ENCODE data around the gene ST3GAL6. TPM values are rescaled to one million over a fixed set of nuclear protein-coding genes. Genes with fewer than 3 reads are reported as not detected.
A peak's percentile ranks its signal among the peaks of the same experiment; 100 is the strongest.

ST3GAL6 gene
- total RNA-seq, 4 donors from 2014 or later = 3.9 to 5.3 (median 4.4) TPM

DNA sequence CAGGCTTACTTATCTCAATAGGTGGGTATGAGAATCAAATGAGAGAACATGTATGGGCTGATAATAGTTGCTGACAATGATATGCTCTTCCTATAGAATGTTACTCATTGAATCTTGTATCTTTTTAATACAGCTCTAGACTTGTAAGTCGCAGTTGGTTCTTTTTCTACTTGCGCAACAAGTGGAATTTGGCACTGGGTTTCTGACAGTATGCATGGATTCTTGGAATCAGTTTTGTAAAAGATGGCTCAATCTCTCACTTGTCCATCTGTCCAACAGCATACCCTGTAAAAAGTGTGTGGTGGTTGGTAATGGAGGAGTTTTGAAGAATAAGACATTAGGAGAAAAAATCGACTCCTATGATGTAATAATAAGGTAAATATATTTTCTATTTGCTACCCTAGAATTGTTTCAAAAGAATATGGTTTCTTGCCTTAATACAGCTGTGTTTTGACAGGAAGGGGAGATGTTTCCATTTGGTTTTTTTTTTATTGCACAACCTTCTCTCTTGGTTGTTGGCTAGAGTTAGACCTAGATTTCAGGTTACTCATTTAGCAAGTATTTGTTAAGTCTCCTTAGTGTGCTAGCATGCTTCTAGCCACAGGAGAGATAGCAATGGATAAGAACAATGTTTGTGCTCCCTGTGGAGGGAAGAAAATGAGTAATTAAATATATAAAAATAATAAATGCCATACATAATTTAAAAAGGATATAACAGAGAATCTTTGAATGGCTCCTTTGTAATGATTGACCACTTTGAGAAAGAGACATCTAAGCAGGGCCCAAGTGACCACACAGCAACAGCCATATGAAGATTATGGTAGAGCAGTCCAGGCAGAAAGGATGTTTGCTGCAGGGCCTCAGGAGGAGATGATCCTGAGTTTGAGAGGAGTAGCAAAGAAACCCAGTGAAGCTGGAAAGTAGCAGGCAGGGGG is 21.8 kb downstream of the ST3GAL6 start:
- H3K9me3 ChIP-seq = no peaks in the 10 kb centered on the region
- 36 to 57% methylated on average over 3 of the region's 3 CpGs for WGBS, 2 donors
- intact Hi-C loops (cut with DNase I) = no loop called here

DNA sequence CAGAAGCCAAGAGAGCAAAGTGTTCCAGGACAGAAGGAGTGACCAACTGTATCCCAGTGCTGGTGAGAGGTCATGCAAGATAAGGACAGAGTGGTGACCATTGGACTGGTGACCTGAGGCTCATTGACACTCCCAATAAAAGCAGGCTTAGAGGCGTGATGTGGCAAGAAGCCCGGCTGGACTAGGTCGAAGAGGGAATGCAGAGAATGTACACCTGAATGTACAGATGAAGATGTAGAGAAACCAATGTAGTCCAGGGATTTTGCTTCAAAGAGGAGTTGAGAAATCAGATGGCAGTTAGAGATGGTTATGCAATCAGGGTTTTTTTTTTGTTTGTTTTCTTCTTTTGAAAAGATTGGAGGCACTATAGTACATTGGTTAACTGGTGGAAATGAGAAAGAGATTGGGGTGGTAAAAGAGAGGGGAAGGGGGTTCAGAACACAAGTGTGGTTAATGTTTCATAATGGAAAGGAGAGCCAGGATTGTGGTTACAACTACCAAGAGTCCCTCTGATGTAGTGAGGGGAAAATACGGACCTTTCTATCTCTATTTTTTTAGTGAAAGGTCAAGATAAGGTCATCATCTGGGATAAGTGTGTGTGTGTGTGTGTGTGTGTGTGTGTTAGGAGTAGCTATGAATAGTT is 23.3 kb downstream of the ST3GAL6 start:
- Histone ChIP-seq H3K4me3 (no peak overlapping the region), H3K36me3 (no peaks in the 10 kb centered on the region), H3K27ac (no peak overlapping the region), H3K4me1 (peaks cover 0 to 7% (median 0%) of the 10 kb centered on the region in 3 donors), H3K27me3 (no peaks in the 10 kb centered on the region), H3K9me3 (no peaks in the 10 kb centered on the region)
- 71 to 76% methylated on average over 4 of the region's 4 CpGs for WGBS, 2 donors
- no peak for DNase-seq
- no peak for TF ChIP-seq POLR2A (IDR thresholded peaks at IDR 0.05)
- TF ChIP-seq, protein P1, sequence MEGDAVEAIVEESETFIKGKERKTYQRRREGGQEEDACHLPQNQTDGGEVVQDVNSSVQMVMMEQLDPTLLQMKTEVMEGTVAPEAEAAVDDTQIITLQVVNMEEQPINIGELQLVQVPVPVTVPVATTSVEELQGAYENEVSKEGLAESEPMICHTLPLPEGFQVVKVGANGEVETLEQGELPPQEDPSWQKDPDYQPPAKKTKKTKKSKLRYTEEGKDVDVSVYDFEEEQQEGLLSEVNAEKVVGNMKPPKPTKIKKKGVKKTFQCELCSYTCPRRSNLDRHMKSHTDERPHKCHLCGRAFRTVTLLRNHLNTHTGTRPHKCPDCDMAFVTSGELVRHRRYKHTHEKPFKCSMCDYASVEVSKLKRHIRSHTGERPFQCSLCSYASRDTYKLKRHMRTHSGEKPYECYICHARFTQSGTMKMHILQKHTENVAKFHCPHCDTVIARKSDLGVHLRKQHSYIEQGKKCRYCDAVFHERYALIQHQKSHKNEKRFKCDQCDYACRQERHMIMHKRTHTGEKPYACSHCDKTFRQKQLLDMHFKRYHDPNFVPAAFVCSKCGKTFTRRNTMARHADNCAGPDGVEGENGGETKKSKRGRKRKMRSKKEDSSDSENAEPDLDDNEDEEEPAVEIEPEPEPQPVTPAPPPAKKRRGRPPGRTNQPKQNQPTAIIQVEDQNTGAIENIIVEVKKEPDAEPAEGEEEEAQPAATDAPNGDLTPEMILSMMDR (IDR thresholded peaks at IDR 0.05) = no peak
- intact Hi-C loops (cut with DNase I) = no loop called here

More for the DNA sequence above, 21.8 kb downstream of the ST3GAL6 start:
- no peak for TF ChIP-seq POLR2A (IDR thresholded peaks at IDR 0.05)
- TF ChIP-seq, protein P1 (IDR thresholded peaks at IDR 0.05) = no peak
- H3K4me1 ChIP-seq = peaks cover 0 to 7% (median 0%) of the 10 kb centered on the region in 3 donors
- H3K27me3 ChIP-seq = no peaks in the 10 kb centered on the region
- H3K36me3 ChIP-seq = no peaks in the 10 kb centered on the region
- H3K4me3 ChIP-seq = no peak overlapping the region
- peak overlapping the region in 1 of 4 donors; percentile 21 for H3K27ac ChIP-seq
- no peak for DNase-seq

DNA sequence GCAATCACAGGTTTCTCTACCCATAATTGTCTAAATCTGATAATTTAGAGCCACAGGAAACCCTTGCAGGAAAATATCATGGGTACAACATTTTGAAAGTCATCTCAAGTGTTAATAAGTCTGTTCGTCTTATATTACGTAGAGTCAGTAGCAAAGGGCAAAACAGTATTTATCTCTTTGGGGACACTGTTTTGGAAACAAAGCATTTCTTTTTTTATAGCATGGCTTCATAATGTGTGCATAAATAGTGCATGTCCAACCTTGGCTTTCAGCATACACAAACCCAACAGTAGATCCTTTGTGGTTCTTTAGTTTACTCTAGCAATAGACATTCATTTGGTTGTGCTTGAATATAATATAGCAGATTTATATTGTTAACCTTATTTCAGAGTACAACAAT is 24.0 kb downstream of the ST3GAL6 start:
- Histone ChIP-seq H3K27me3 (no peaks in the 10 kb centered on the region), H3K36me3 (no peaks in the 10 kb centered on the region), H3K9me3 (no peaks in the 10 kb centered on the region), H3K4me3 (no peak overlapping the region), H3K4me1 (peaks cover 0 to 7% (median 0%) of the 10 kb centered on the region in 3 donors), H3K27ac (no peak overlapping the region)
- DNase-seq = no peak
- TF ChIP-seq, protein P1 (IDR thresholded peaks at IDR 0.05) = no peak
- TF ChIP-seq POLR2A (IDR thresholded peaks at IDR 0.05) = no peak
- intact Hi-C loops (cut with DNase I) = no loop called here
- WGBS, 2 donors = 64 to 71% methylated on average over 2 of the region's 2 CpGs

DNA sequence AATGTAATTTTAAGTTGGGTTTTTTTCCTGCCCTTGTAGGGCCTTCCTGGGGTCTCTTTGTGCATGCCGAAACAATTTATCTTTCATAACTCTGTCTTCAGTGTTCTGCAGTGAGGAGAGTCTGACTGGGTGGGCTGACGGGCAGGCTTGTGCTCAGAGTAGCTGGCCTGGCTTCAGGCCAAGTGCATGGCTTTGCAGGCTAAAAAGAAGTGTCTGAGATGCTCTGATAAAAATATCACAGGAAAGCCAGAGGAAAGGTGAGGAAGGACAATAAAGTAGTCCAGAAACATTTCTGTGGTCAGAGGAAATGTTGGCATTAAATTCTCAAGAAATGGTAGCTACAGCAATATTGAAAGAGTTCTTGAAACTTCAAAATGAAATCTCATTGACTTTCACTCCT is 25.5 kb downstream of the ST3GAL6 start:
- Histone ChIP-seq H3K36me3 (no peaks in the 10 kb centered on the region), H3K9me3 (no peaks in the 10 kb centered on the region), H3K4me1 (peaks cover 0 to 7% (median 0%) of the 10 kb centered on the region in 3 donors), H3K27me3 (no peaks in the 10 kb centered on the region), H3K4me3 (no peak overlapping the region), H3K27ac (no peak overlapping the region)
- 49 to 64% methylated on average over 2 of the region's 2 CpGs for WGBS, 2 donors
- no peak for DNase-seq
- intact Hi-C loops (cut with DNase I) = no loop called here
- TF ChIP-seq POLR2A (IDR thresholded peaks at IDR 0.05) = no peak
- TF ChIP-seq, protein P1 (IDR thresholded peaks at IDR 0.05) = no peak
